ENCODE data around the gene RUFY3.

Gene RUFY3

GRCh38 chr4:70753630-70754029 lies 31.9 kb downstream of the RUFY3 start:
- Histone ChIP-seq H4K20me1 (ENCODE audit: control insufficient read depth, insufficient read depth, low read depth, low read length) (no peaks in the 10 kb centered on the region), H3K9me3 (ENCODE audit: control insufficient read depth, insufficient read depth, low read length) (no peaks in the 10 kb centered on the region), H3K4me3 (ENCODE audit: low read length) (peak overlapping the region; percentile 73), H3K27me3 (ENCODE audit: control insufficient read depth, low read length) (no peaks in the 10 kb centered on the region), H3K27ac (ENCODE audit: low read depth, low read length) (peak overlapping the region; percentile 96), H3K36me3 (ENCODE audit: control insufficient read depth, low read length) (no peaks in the 10 kb centered on the region), H3F3A (ENCODE audit: control insufficient read depth, insufficient read depth) (peaks cover 47% of the 10 kb centered on the region), H3K79me2 (ENCODE audit: control insufficient read depth, low read length) (peaks cover 79% of the 10 kb centered on the region), H3K4me1 (ENCODE audit: control insufficient read depth, low read length) (peaks cover 80% of the 10 kb centered on the region), H3K4me2 (ENCODE audit: low read length) (peak overlapping the region; percentile 93), H3K9me2 (replicated peaks; ENCODE audit: control insufficient read depth, low read length) (no peaks in the 10 kb centered on the region)
- no peak for TF ChIP-seq EZH2phosphoT487 (IDR thresholded peaks at IDR 0.05; ENCODE audit: borderline replicate concordance, low read length)
- TF ChIP-seq CTCF (IDR thresholded peaks at IDR 0.05; ENCODE audit: low read depth, low read length, poor library complexity, severe bottlenecking), result no peak

- Histone ChIP-seq H3K4me3 (ENCODE audit: low read length) (peak overlapping the region; percentile 73), H3K79me2 (ENCODE audit: control insufficient read depth, low read length) (peaks cover 80% of the 10 kb centered on the region), H3K36me3 (ENCODE audit: control insufficient read depth, low read length) (no peaks in the 10 kb centered on the region), H3K4me2 (ENCODE audit: low read length) (peak overlapping the region; percentile 93), H3K27ac (ENCODE audit: low read depth, low read length) (peak overlapping the region; percentile 96), H3F3A (ENCODE audit: control insufficient read depth, insufficient read depth) (peaks cover 47% of the 10 kb centered on the region), H3K9me2 (replicated peaks; ENCODE audit: control insufficient read depth, low read length) (no peaks in the 10 kb centered on the region), H3K27me3 (ENCODE audit: control insufficient read depth, low read length) (no peaks in the 10 kb centered on the region), H4K20me1 (ENCODE audit: control insufficient read depth, insufficient read depth, low read depth, low read length) (no peaks in the 10 kb centered on the region), H3K4me1 (ENCODE audit: control insufficient read depth, low read length) (peaks cover 79% of the 10 kb centered on the region), H3K9me3 (ENCODE audit: control insufficient read depth, insufficient read depth, low read length) (no peaks in the 10 kb centered on the region)
- TF ChIP-seq EZH2phosphoT487 (IDR thresholded peaks at IDR 0.05; ENCODE audit: borderline replicate concordance, low read length) (no peak), CTCF (IDR thresholded peaks at IDR 0.05; ENCODE audit: low read depth, low read length, poor library complexity, severe bottlenecking) (no peak)
Observed at GRCh38 chr4:70754470-70754869, 32.7 kb downstream of the RUFY3 start.

DNA sequence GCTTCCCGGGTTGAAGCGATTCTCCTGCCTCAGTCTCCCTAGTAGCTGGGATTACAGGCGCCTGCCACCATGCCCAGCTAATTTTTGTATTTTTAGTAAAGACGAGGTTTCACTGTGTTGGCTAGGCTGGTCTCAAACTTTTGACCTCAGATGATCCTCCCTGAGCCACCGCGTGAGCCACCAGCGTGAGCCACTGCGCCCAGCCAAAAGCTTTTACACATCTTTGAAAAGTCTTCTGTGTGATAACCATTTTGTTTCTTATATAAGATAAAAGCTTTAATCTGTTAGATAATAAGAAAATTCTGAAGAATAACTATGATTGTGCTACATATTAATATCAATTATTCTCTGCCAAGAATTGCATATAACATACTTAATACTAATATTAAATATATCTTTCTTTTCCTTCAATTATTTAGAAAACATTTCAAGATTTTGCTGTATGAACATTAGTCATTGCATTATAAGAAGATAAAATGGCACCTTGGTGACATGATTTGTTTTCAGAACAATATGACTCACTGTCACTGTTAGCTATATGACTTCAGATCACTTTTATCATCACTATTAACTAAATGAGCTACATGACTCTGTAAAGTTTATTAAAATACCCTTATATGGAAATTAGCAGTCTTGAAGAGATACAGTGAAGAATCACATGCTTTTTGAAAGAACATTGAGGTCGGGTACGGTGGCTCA lies 33.4 kb downstream of the RUFY3 start:
- Histone ChIP-seq H4K20me1 (ENCODE audit: control insufficient read depth, insufficient read depth, low read depth, low read length) (no peaks in the 10 kb centered on the region), H3K4me3 (ENCODE audit: low read length) (peak overlapping the region; percentile 73), H3K4me2 (ENCODE audit: low read length) (peak overlapping the region; percentile 93), H3F3A (ENCODE audit: control insufficient read depth, insufficient read depth) (peaks cover 44% of the 10 kb centered on the region), H3K4me1 (ENCODE audit: control insufficient read depth, low read length) (peaks cover 79% of the 10 kb centered on the region), H3K27me3 (ENCODE audit: control insufficient read depth, low read length) (no peaks in the 10 kb centered on the region), H3K27ac (ENCODE audit: low read depth, low read length) (peak overlapping the region; percentile 96), H3K79me2 (ENCODE audit: control insufficient read depth, low read length) (peaks cover 80% of the 10 kb centered on the region), H3K36me3 (ENCODE audit: control insufficient read depth, low read length) (no peaks in the 10 kb centered on the region), H3K9me3 (ENCODE audit: control insufficient read depth, insufficient read depth, low read length) (no peaks in the 10 kb centered on the region), H3K9me2 (replicated peaks; ENCODE audit: control insufficient read depth, low read length) (no peaks in the 10 kb centered on the region)
- TF ChIP-seq CTCF (IDR thresholded peaks at IDR 0.05; ENCODE audit: low read depth, low read length, poor library complexity, severe bottlenecking) (no peak), EZH2phosphoT487 (IDR thresholded peaks at IDR 0.05; ENCODE audit: borderline replicate concordance, low read length) (no peak)

Data from DOHH2 (cell line).